Measurements from ENCODE around the gene CCL2.

The CCL2 gene

DNA sequence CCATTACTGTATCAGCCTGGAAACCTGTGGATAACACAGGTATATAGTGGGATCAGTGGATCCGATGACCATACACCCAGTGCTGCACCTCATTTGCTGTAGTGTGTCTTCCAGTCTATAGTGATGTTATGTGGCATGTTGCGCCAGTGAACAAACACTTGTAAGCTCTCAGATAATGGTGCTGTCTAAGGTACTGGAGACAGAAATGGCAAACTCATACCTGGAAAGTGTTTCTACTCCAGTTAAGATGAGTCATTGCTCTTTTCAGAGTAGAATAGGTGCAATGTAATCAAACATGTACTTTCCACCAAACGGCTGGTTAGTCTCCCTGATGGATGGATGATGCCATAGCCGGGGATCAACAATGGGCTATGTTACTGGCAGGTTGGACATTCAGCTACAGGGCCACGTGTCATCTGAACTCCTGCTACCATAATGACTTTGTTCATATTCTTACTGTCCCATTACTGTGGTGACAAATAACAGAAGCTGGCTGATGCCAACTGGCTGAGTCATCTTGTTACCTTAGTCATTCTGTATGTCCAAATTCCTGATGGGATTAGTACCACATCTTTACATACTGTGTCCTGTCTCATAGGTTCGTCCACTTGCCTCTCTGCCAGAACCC lies 36.8 kb downstream of the CCL2 start:
- H3K27ac ChIP-seq: no peak overlapping the region
- TF ChIP-seq, protein P1, sequence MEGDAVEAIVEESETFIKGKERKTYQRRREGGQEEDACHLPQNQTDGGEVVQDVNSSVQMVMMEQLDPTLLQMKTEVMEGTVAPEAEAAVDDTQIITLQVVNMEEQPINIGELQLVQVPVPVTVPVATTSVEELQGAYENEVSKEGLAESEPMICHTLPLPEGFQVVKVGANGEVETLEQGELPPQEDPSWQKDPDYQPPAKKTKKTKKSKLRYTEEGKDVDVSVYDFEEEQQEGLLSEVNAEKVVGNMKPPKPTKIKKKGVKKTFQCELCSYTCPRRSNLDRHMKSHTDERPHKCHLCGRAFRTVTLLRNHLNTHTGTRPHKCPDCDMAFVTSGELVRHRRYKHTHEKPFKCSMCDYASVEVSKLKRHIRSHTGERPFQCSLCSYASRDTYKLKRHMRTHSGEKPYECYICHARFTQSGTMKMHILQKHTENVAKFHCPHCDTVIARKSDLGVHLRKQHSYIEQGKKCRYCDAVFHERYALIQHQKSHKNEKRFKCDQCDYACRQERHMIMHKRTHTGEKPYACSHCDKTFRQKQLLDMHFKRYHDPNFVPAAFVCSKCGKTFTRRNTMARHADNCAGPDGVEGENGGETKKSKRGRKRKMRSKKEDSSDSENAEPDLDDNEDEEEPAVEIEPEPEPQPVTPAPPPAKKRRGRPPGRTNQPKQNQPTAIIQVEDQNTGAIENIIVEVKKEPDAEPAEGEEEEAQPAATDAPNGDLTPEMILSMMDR (conservative IDR thresholded peaks at IDR 0.05): no peak

DNA sequence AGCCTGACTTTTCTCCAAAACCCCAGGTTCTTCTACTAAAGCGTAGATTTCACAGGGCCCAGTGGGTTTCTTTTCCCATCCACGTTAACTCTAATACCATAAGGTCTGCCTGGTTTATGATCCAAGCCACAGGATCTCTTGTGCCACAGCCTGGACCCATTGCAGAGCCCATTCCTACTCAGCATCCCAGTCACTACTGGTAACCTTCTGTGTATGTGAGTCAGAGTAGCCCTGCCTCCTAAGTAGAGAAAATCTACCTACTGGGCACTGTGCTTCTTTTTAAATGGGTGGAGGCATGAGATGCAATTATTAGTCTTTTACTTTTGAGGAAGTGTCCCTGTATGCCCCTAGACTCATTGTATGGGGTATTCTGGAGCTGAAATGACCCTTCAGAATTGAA lies 43.9 kb downstream of the CCL2 start:
- no peak overlapping the region for H3K27ac ChIP-seq
- TF ChIP-seq, protein P1 (conservative IDR thresholded peaks at IDR 0.05): no peak

DNA sequence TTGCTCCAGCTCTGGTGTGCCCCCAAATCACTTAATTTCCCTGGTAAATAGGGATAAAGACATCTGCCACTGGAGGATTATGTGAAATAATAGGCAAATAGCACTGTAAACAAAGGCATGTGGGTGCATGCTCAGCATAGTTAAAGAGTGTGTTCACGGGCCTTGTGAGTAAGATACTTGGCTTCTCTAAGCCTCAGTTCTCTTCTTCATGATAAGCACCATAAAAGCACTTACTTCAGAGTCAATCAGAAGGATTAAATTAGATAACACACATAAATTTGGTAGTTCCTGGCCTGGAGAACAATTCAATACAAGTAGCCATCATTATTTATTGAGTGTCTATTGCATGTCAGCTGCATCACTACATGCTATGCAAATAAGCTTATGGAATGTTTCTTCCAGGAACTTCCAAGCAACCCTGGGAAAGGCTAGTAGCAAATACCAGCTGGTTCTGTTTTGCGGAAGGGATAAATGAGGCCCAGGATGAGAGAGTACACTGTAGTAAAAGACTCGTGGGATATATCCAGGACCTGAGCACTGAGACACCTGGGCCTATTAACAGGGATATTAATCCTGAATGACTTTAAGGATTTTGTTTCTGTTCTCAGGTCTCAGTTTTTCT lies 45.0 kb downstream of the CCL2 start:
- TF ChIP-seq, protein P1 (conservative IDR thresholded peaks at IDR 0.05): no peak
- no peak overlapping the region for H3K27ac ChIP-seq

DNA sequence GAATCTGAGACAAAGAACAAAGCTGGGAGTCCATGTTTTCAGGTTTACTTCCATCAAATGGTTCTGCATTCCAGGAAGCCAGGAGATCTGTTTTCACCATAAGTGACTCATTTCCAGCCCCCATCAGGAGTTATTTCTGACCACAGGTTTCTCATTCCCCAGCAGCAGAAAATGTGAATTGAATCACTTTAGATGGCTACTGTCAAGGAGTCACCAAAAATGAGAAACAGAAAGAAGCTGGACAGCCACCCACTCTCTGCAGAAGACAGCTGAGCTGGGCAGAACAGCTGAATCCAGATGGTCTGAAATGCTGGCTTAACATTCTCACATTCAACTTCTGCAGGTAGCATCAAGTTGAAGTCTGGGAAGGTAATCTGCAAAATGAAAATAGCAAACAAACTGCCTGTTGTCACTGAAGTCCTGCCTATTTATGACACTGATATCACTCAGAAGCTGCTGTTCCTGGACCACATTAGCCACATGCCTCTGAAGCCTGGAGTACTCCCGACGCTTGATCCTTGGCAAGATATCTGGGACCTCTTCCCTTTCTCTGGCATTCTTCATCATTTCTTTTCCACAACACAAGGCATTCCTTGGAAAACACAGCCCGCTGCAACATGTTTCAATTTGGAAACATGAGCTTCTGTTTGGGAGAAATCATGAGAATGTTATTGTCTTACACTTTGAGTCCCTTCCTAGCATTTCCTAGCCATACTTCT lies 45.7 kb downstream of the CCL2 start:
- TF ChIP-seq, protein P1 (conservative IDR thresholded peaks at IDR 0.05): no peak
- no peak overlapping the region for H3K27ac ChIP-seq

DNA sequence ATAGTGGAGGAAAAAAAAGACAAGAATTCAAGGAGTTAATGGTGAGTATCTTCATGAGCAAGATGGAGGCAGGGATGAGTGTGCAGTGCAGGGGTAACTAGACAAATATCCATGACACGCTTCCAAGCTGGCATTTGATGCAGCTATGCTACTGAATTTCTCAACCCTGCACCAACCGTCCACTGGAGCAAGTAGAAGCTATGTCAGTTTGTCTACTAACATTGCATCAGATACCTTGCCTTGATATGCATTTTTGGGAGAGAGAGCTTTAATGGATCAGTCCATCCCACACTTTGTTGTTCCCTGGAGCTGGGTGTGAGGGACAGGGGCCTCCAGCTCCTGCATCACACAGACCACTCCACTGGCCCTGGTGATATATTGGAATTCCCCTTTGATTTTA lies 46.9 kb downstream of the CCL2 start:
- H3K27ac ChIP-seq: no peak overlapping the region
- TF ChIP-seq, protein P1 (conservative IDR thresholded peaks at IDR 0.05): no peak

DNA sequence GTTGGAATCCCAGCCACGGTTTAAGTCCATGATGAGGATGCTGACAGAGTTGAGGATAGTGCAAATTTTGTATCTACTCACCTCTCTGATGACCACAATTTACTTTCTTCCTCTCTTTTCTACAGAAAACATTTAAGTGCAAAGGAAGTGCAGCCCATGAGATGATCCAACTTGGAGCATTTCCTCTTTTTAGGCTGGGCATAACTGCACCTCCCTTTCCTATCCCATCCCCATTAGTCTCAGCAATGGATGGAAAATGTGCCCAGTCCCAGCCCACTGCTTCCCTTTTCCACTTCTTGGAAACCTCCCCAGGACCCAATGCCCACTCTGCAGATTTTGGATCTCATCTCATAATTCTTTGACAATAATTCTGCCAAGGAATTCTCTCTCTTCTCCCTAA lies 47.6 kb downstream of the CCL2 start:
- no peak overlapping the region for H3K27ac ChIP-seq
- TF ChIP-seq, protein P1 (conservative IDR thresholded peaks at IDR 0.05): no peak

DNA sequence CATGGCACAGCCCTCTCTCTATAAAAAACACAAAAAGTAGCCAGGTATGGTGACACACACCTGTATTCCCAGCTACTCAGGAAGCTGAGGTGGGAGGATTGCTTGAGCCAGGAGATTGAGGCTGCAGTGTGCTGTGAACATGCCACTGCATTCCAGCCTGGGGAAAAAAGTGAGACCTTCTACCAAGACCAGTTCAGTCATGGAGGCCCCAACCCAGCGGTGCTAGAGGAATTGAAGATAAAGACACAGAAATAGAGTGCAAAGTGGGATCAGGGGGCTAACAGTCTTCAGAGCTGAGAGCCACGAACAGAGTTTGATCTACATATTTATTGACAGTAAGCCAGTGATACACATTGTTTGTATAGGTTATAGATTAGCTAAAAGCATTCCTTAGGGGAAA lies 48.5 kb downstream of the CCL2 start:
- H3K27ac ChIP-seq: no peak overlapping the region
- TF ChIP-seq, protein P1 (conservative IDR thresholded peaks at IDR 0.05): no peak

All from VCaP (cell line).